T47D (cell line): ENCODE measurements around the gene SPINK4.

Source experiments
- DNase-seq, 2 experiments: peaks; one replicate each; pipeline versions ENCODE4 v3.0.0 to v3.0.0-alpha.2; 2011 to 2012; ENCODE audit warnings: low read depth in 1 of 2, low spot score in 1 of 2
- JUND ChIP-seq: IDR thresholded peaks from 2 replicates; pipeline ENCODE4 v1.6.1; 2012; ENCODE audit warnings: low read depth
- in situ Hi-C: cut with HindIII; loops from 2 replicates; pipeline ENCODE4 v1.10.0; 2016; ENCODE audit warnings: low sequenced_read_pairs, low pct_unique_long_range_greater_than_20kb

The SPINK4 gene

GRCh38 chr9:33220681-33221567 lies 19.0 kb upstream of the SPINK4 start:
- peak in 1 of 2 experiments; percentile 98 for DNase-seq
- TF ChIP-seq JUND: peak; percentile 86; the same call in 1 of the 2 replicates
- in situ Hi-C loops: loop anchor here (10.0 kb wide), 1 partner anchor 146 kb away; the partner anchor contains the start of gene SMU1

GRCh38 chr9:33221568-33221884 lies 18.4 kb upstream of the SPINK4 start:
- TF ChIP-seq JUND: no peak
- DNase-seq: no peak
- in situ Hi-C loops: loop anchor here (10.0 kb wide), 1 partner anchor 147 kb away; the partner anchor contains the start of gene SMU1

GRCh38 chr9:33222031-33222430 lies 17.9 kb upstream of the SPINK4 start:
- in situ Hi-C loops: loop anchor here (10.0 kb wide), 1 partner anchor 147 kb away; the partner anchor contains the start of gene SMU1
- peak in 1 of 2 experiments; percentile 79 for DNase-seq
- TF ChIP-seq JUND: no peak

GRCh38 chr9:33223696-33224095 lies 16.3 kb upstream of the SPINK4 start:
- TF ChIP-seq JUND: no peak
- peak in 1 of 2 experiments; percentile 67 for DNase-seq
- in situ Hi-C loops: loop anchor here (10.0 kb wide), 1 partner anchor 149 kb away; the partner anchor contains the start of gene SMU1

- peak in 1 of 2 experiments; percentile 82 for DNase-seq
- no peak for TF ChIP-seq JUND
- in situ Hi-C loops: loop anchor here (10.0 kb wide), 1 partner anchor 151 kb away; the partner anchor contains the start of gene SMU1
Measured at GRCh38 chr9:33225319-33226147, 14.4 kb upstream of the SPINK4 start.

- in situ Hi-C loops: loop anchor here (10.0 kb wide), 1 partner anchor 152 kb away; the partner anchor contains the start of gene SMU1
- no peak for TF ChIP-seq JUND
- no peak for DNase-seq
Measured at GRCh38 chr9:33227008-33227398, 13.0 kb upstream of the SPINK4 start.

GRCh38 chr9:33227741-33228140 lies 12.2 kb upstream of the SPINK4 start:
- TF ChIP-seq JUND: no peak
- DNase-seq: peak in 1 of 2 experiments; percentile 80
- in situ Hi-C loops: loop anchor here (10.0 kb wide), 1 partner anchor 153 kb away; the partner anchor contains the start of gene SMU1

GRCh38 chr9:33228606-33229005 lies 11.4 kb upstream of the SPINK4 start:
- in situ Hi-C loops: loop anchor here (10.0 kb wide), 1 partner anchor 154 kb away; the partner anchor contains the start of gene SMU1
- no peak for DNase-seq
- TF ChIP-seq JUND: no peak

GRCh38 chr9:33229359-33230114 lies 10.4 kb upstream of the SPINK4 start:
- in situ Hi-C loops: loop anchor here (10.0 kb wide), 1 partner anchor 155 kb away; the partner anchor contains the start of gene SMU1
- DNase-seq: peak; percentile 21 to 98

GRCh38 chr9:33230756-33231622 lies 9.0 kb upstream of the SPINK4 start:
- no peak for DNase-seq
- TF ChIP-seq JUND: no peak
- in situ Hi-C loops: no loop called here

More at GRCh38 chr9:33229359-33230114, 10.4 kb upstream of the SPINK4 start:
- peak; percentile 85 for TF ChIP-seq JUND

- no peak for TF ChIP-seq JUND
- no peak for DNase-seq
- in situ Hi-C loops: no loop called here
Measured at GRCh38 chr9:33231623-33231942, 8.4 kb upstream of the SPINK4 start.
